ENCODE results near the gene NFIC. TPM values are rescaled to one million over a fixed set of nuclear protein-coding genes. Genes with fewer than 3 reads are reported as not detected.

Gene NFIC
- total RNA-seq, 4 donors from 2014 or later = 138 to 200 (median 160) TPM

GRCh38 chr19:3481241-3482090, 115.1 kb downstream of the NFIC start:
- peak overlapping the region in 1 of 4 donors; percentile 12 for H3K27ac ChIP-seq
- peaks cover 0 to 3% (median 0%) of the 10 kb centered on the region in 4 donors for H3K4me1 ChIP-seq
- 51% methylated on average over 17 to 29 of the region's 38 CpGs for WGBS, 2 donors
- TF ChIP-seq POLR2A (IDR thresholded peaks at IDR 0.05) (no peak), CTCF (IDR thresholded peaks at IDR 0.05) (no peak), EP300 (IDR thresholded peaks at IDR 0.05) (no peak)
- H3K36me3 ChIP-seq = no peaks in the 10 kb centered on the region
- H3K4me3 ChIP-seq = no peak overlapping the region
- no peaks in the 10 kb centered on the region for H3K9me3 ChIP-seq
- DNase-seq (ENCODE audit: low spot score in 2 of 2) = no peak
- peaks cover 0 to 72% of the 10 kb centered on the region in 2 donors for H3K27me3 ChIP-seq

GRCh38 chr19:3482507-3483225, 116.3 kb downstream of the NFIC start:
- TF ChIP-seq POLR2A (IDR thresholded peaks at IDR 0.05) (no peak), EP300 (IDR thresholded peaks at IDR 0.05) (no peak), CTCF (IDR thresholded peaks at IDR 0.05) (no peak)
- Histone ChIP-seq H3K36me3 (no peaks in the 10 kb centered on the region), H3K9me3 (no peaks in the 10 kb centered on the region), H3K27me3 (peaks cover 0 to 72% of the 10 kb centered on the region in 2 donors), H3K27ac (peak overlapping the region in 1 of 4 donors; percentile 68), H3K4me1 (peaks cover 0 to 3% (median 0%) of the 10 kb centered on the region in 4 donors), H3K4me3 (no peak overlapping the region)
- no peak for DNase-seq (ENCODE audit: low spot score in 2 of 2)
- 55 to 63% methylated on average over 29 to 30 of the region's 49 CpGs for WGBS, 2 donors

- Histone ChIP-seq H3K36me3 (no peaks in the 10 kb centered on the region), H3K4me1 (peaks cover 0 to 3% (median 0%) of the 10 kb centered on the region in 4 donors), H3K27ac (peak within 1 kb of the TSS in 1 of 4 donors; percentile 68), H3K4me3 (no peak within 1 kb of the TSS), H3K9me3 (no peaks in the 10 kb centered on the region), H3K27me3 (peaks cover 0 to 72% of the 10 kb centered on the region in 2 donors)
- TF ChIP-seq CTCF (IDR thresholded peaks at IDR 0.05) = no peak
- DNase-seq (ENCODE audit: low spot score in 2 of 2) = no peak
- 50 to 52% methylated on average over 20 to 28 of the region's 33 CpGs for WGBS, 2 donors
Measured at GRCh38 chr19:3483226-3483628, 116.8 kb downstream of the NFIC start, which contains the start of gene SMIM44. SMIM44 (minus strand) TSS chr19:3483441; CDS start chr19:3483403, 38 bp downstream.

GRCh38 chr19:3491396-3492119, 125.2 kb downstream of the NFIC start:
- WGBS, 2 donors = 92 to 95% methylated on average over 33 to 37 of the region's 55 CpGs
- Histone ChIP-seq H3K4me1 (no peaks in the 10 kb centered on the region), H3K27me3 (no peaks in the 10 kb centered on the region), H3K4me3 (no peak overlapping the region), H3K9me3 (no peaks in the 10 kb centered on the region), H3K36me3 (peaks cover 0 to 77% (median 7%) of the 10 kb centered on the region in 3 donors), H3K27ac (no peak overlapping the region)
- no peak for DNase-seq (ENCODE audit: low spot score in 2 of 2)
- TF ChIP-seq EP300 (IDR thresholded peaks at IDR 0.05) (no peak), CTCF (IDR thresholded peaks at IDR 0.05) (no peak), POLR2A (IDR thresholded peaks at IDR 0.05) (no peak)

All from tibial nerve (tissue), 4 donors.